Upper lobe of left lung (tissue), 6 donors: ENCODE data around the gene MRPS23. TPM values are rescaled to one million over a fixed set of nuclear protein-coding genes. Genes with fewer than 3 reads are reported as not detected.

ENCODE experiments used
- small RNA-seq, 4 donors: library from RNA; depleted of rRNA; stranded (forward); fragments of <200 nt; gene quantifications; one replicate each; pipeline ENCODE3, GENCODE V24; 2016
- total RNA-seq, 6 donors: library from RNA; depleted of rRNA in 4 of 6; stranded (reverse); fragments of >200 nt in 4 of 6; gene quantifications; one replicate each; pipeline versions ENCODE4 v1.1.0 to v1.2.1, GENCODE V29; 2016 to 2021
- donor health status: DM: no; HTN: no; CAD: no; lungs with moderate emphysema.
- donor health status: DM: no; HTN: yes; CAD: no; lungs with severe emphysema.

MRPS23 gene
- total RNA-seq, 6 donors from 2014 or later = 11.4 to 50.6 (median 19.1) TPM

Small RNA genes lying within 50 kb of the gene (small RNA-seq; reads per million reads assigned to genes)
- gene RN7SKP94 = 0 reads per million in 4 donors

Other genes with a start within 250 kb of the MRPS23 start
- not detected for gene CCDC182, start 104.7 kb downstream of the MRPS23 start, total RNA-seq
- gene CUEDC1, start 105.4 kb upstream of the MRPS23 start, total RNA-seq = 100 to 1,000 TPM in 1 of 6 donors, 10 to 100 TPM in 5; 33.3 to 119 (median 54.4) TPM
- 10 to 100 TPM; 36.4 to 99.7 (median 72.5) TPM for gene VEZF1, start 138.2 kb upstream of the MRPS23 start, total RNA-seq
- gene SRSF1, start 157.2 kb upstream of the MRPS23 start, total RNA-seq = 100 to 1,000 TPM; 109 to 393 (median 160) TPM
- gene DYNLL2, start 233.4 kb upstream of the MRPS23 start, total RNA-seq = 10 to 100 TPM; 13.6 to 33.5 (median 29.1) TPM